NCI-H2227 (cell line): ENCODE data around the gene GSTK1.
"Not testable (repeated sequence)": the region's sequence is repeated elsewhere in the genome, so short reads cannot be mapped to it uniquely, and the experiment has no call there.

Experiments
- DNase-seq: peaks from one replicate; lab custom pipeline; 2025; ENCODE audit not compliant: unreplicated experiment; lab: John Stamatoyannopoulos, UW

Gene GSTK1

GRCh38 chr7:143269251-143269650 lies 6.0 kb downstream of the GSTK1 start:
- no peak for DNase-seq

GRCh38 chr7:143271240-143271639 lies 8.0 kb downstream of the GSTK1 start:
- no peak for DNase-seq

GRCh38 chr7:143272871-143273270 lies 9.6 kb downstream of the GSTK1 start:
- no peak for DNase-seq

GRCh38 chr7:143279186-143280098 lies 16.2 kb downstream of the GSTK1 start:
- DNase-seq, result peak; percentile 37

- no peak for DNase-seq
These were observed 16.9 kb downstream of the GSTK1 start for GRCh38 chr7:143280160-143280559.

GRCh38 chr7:143280566-143280965 lies 17.3 kb downstream of the GSTK1 start:
- DNase-seq, result no peak

- DNase-seq, result no peak
These were observed 18.3 kb downstream of the GSTK1 start for GRCh38 chr7:143281529-143281928.

GRCh38 chr7:143282124-143282523 lies 18.9 kb downstream of the GSTK1 start:
- no peak for DNase-seq

GRCh38 chr7:143283381-143283780 lies 20.1 kb downstream of the GSTK1 start:
- DNase-seq, result no peak

GRCh38 chr7:143284591-143285469 lies 21.6 kb downstream of the GSTK1 start, which contains the start of gene TMEM139:
TSS of gene TMEM139 (plus strand) at chr7:143284958. CDS start at chr7:143285958, 1,000 bp downstream.
- DNase-seq, result peak; percentile 45

GRCh38 chr7:143285470-143285778 lies 22.2 kb downstream of the GSTK1 start:
- DNase-seq, result no peak

- DNase-seq, result no peak
These were observed 22.7 kb downstream of the GSTK1 start for GRCh38 chr7:143285806-143286521.

GRCh38 chr7:143286522-143286890 lies 23.3 kb downstream of the GSTK1 start:
- DNase-seq, result no peak

GRCh38 chr7:143287339-143287934 lies 24.2 kb downstream of the GSTK1 start:
- no peak for DNase-seq

GRCh38 chr7:143287935-143288826 lies 24.9 kb downstream of the GSTK1 start, which contains the start of gene CASP2:
TSS of gene CASP2 (plus strand) at chr7:143288351. CDS start at chr7:143288456, 105 bp downstream.
- DNase-seq, result peak; percentile 98

- DNase-seq, result no peak
These were observed 25.6 kb downstream of the GSTK1 start for GRCh38 chr7:143288836-143289235.

- DNase-seq, result no peak
These were observed 26.2 kb downstream of the GSTK1 start for GRCh38 chr7:143289421-143289820.

GRCh38 chr7:143289888-143290287 lies 26.6 kb downstream of the GSTK1 start:
- DNase-seq, result not testable (repeated sequence)

- no peak for DNase-seq
These were observed 27.1 kb downstream of the GSTK1 start for GRCh38 chr7:143290293-143290692.

- no peak for DNase-seq
These were observed 29.6 kb downstream of the GSTK1 start for GRCh38 chr7:143292876-143293275.
